Parietal lobe (tissue), 2 donors: ENCODE data around the gene SCYL2. TPM values are rescaled to one million over a fixed set of nuclear protein-coding genes. Genes with fewer than 3 reads are reported as not detected.

Experiments
- small RNA-seq: library from RNA; depleted of rRNA; stranded (forward); fragments of <200 nt; gene quantifications from one replicate; pipeline ENCODE3, GENCODE V24; 2014; ENCODE audit warnings: low replicate concordance
- total RNA-seq: library from RNA; depleted of rRNA; stranded (reverse); fragments of >200 nt; gene quantifications from one replicate; pipeline ENCODE4 v1.2.3, GENCODE V29; 2014

Gene SCYL2
- total RNA-seq = 131 TPM

GRCh38 chr12:100266835-100267602 is at the start of gene SCYL2, which contains the start of gene DEPDC4:
TSS of gene SCYL2 (plus strand) at chr12:100267177. CDS start at chr12:100282971, 15,794 bp downstream.
TSS of gene DEPDC4 (minus strand) at chr12:100267079. CDS start at chr12:100267076, 3 bp downstream.

GRCh38 chr12:100356644-100357223 is 89.8 kb downstream of the SCYL2 start, which contains the start of gene SLC17A8:
TSS of gene SLC17A8 (plus strand) at chr12:100357074. CDS start at chr12:100357392, 318 bp downstream.

Small RNAs within 50 kb of the gene (small RNA-seq; reads per million reads assigned to genes)
- not detected for gene RF00019

Other genes with a start within 250 kb of the SCYL2 start
- 109 TPM for gene BLTP3B, start 124.3 kb upstream of the SCYL2 start, total RNA-seq
- 36.3 TPM for gene ACTR6, start 66.4 kb upstream of the SCYL2 start, total RNA-seq
- 1.3 TPM for gene DEPDC4, start 98 bp upstream of the SCYL2 start, total RNA-seq
- 0.63 TPM for gene SLC17A8, start 89.9 kb downstream of the SCYL2 start, total RNA-seq
- 0.31 TPM for gene NR1H4, start 206.7 kb downstream of the SCYL2 start, total RNA-seq